ENCODE data around the gene ATP5F1E.

Gene ATP5F1E

DNA sequence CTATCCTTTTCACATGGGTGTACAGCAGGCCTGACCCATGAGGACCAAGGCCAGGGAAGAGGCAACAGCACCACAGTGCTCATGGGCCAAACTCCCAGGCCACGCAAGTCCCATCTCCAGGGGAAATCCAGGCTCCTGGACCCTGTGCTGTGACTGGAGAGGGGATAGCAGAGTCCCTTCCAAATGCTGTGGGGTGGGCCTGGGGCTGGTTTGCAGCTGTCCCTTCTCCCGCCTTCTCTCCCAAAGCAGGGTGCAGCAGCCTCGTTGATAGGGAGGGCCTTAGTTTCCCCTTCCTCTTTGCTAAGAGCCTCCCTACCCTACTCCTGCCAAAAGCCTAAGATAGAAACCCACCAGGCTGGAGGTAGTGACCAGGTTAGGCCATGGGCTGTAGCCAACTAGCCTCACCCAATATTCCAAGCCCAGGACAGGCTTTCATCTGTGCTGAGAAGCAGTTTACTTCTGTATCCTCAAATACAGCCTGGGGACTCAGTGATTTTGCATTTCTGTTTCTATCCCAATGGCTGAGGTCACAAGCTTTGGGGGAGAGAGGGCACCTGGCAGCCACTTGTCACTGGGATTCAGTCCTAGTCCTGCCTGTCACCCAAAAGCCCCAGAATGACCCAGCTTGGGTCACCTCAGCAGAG, 26.5 kb downstream of the ATP5F1E start:
- no peak for TF ChIP-seq CTCF (IDR thresholded peaks at IDR 0.05; ENCODE audit: borderline replicate concordance, insufficient read depth, low read depth, low read length)
- peak overlapping the region; percentile 66 for H3K4me3 ChIP-seq (ENCODE audit: low read depth, low read length)

- no peak for TF ChIP-seq CTCF (IDR thresholded peaks at IDR 0.05; ENCODE audit: borderline replicate concordance, insufficient read depth, low read depth, low read length)
- peak overlapping the region; percentile 66 for H3K4me3 ChIP-seq (ENCODE audit: low read depth, low read length)
Observed at GRCh38 chr20:59004763-59005522, 27.2 kb downstream of the ATP5F1E start.

GRCh38 chr20:59004493-59004762, 27.7 kb downstream of the ATP5F1E start:
- peak overlapping the region; percentile 66 for H3K4me3 ChIP-seq (ENCODE audit: low read depth, low read length)
- TF ChIP-seq CTCF (IDR thresholded peaks at IDR 0.05; ENCODE audit: borderline replicate concordance, insufficient read depth, low read depth, low read length) = no peak

DNA sequence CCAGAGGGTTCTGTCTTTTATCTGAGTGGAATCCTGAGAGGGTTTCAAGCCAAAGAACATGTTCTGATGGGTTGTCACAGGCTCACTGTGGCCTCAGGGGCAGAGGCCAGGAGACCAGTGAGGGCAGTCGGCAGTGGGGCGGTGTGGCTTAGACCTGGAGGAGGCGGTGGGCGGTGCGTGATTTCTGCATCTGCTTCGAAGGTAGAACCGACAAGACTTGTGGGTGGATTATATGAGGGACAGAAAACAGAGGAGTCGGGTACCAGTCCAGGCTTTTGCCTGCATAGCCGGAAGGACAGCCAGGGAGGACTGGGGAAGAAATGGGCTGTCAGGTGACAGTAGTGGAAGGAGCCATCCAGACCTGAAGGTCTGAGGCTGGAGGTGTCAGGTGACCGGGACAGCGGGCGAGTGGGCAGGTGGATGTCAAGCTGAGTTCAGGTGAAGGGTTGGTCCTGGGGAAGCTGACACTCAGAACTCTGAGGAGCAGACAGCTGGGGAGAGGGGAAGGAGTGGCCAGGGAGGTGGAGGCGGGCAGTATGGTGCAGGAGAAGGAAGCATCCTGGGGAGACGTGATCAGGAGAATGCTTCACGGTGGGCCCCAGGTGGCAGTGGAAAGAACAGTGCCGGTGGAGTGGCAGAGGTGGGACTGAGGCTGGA, 28.2 kb downstream of the ATP5F1E start:
- peak overlapping the region; percentile 66 for H3K4me3 ChIP-seq (ENCODE audit: low read depth, low read length)
- TF ChIP-seq CTCF (IDR thresholded peaks at IDR 0.05; ENCODE audit: borderline replicate concordance, insufficient read depth, low read depth, low read length) = no peak

GRCh38 chr20:59002874-59003399, 29.2 kb downstream of the ATP5F1E start:
- no peak overlapping the region for H3K4me3 ChIP-seq (ENCODE audit: low read depth, low read length)
- TF ChIP-seq CTCF (IDR thresholded peaks at IDR 0.05; ENCODE audit: borderline replicate concordance, insufficient read depth, low read depth, low read length) = no peak

- TF ChIP-seq CTCF (IDR thresholded peaks at IDR 0.05; ENCODE audit: borderline replicate concordance, insufficient read depth, low read depth, low read length) = no peak
- H3K4me3 ChIP-seq (ENCODE audit: low read depth, low read length) = no peak overlapping the region
Observed at GRCh38 chr20:59002388-59002787, 29.7 kb downstream of the ATP5F1E start.

Data from GM12875 (cell line).